ENCODE data around the gene PCNP.
"Not testable (repeated sequence)": the region's sequence is repeated elsewhere in the genome, so short reads cannot be mapped to it uniquely, and the experiment has no call there.

The PCNP gene

DNA sequence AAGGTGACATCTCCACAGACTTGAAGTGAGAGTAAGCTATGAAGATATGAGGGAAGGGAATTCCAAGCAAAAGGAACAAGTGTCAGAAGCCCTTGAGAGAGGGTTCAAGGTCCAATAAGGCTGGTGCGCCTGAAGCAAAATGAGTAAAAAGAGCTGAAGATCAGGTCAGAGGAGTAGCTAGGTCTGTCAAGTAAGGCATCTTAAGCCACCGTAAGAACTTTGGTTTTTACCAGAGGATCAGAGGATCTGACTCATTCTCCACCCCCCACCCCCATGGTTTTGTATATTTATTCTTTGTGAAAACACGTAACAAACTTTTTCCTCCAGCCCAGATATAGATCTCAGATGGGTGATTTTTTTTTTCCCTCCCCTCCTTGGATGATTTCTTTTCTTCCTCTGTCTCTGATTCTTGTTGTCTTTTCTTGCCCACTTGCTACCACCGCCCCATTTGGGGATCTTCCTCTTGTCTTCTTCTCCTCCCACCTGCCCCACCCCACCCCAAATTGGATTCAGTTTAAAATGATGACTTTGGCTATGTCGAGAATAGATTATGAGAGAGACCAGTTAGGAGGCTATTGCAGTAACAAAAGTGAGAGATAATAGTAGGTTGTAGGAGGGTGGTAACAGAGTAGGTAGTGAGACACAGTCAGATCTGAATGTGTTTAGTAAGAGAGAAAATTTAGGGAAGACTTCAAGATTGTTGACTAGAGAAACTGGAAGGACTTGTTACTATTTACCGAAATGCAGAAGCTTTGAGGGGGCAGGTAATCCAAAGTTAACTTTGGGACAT lies 6.3 kb upstream of the PCNP start:
- DNase-seq: no peak

DNA sequence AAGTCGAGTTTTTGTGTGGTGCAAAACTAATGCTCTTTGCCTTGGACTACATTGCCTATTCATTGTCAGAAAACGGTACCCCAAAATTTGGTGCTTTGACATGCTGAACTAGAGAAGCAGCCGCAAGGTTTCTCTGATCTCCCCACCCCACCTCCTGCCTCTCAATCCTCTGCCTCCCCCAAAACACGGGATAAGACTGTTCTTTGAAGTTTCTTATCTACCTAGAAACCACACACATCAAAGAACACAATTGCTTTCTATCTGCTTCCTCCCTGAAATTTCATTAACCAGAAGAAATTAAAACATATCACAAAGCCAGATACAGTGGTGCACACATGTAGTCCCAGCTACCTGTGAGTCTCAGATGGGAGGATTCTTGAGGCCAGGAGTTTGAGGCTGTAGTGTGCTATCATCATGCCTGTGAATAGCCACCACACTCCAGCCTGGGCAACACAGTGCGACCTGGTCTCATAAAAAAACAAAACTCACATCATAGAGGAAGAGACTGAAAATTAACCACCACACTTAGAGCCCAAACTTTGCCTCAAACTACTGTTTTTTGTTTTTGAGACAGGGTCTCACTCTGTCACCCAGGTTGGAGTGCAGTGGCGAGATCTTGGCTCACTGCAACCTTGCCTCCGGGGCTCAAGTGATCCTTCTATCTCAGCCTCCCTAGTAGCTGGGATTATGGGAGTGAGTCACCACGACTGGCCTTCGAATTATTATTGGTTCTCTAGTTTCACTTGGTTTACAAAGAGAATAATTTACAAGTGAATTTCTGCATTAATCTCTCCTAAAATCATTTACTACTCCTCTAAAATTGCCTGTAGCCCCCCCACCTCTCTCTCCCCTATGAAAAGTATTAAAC lies 2.7 kb upstream of the PCNP start:
- DNase-seq: no peak

DNA sequence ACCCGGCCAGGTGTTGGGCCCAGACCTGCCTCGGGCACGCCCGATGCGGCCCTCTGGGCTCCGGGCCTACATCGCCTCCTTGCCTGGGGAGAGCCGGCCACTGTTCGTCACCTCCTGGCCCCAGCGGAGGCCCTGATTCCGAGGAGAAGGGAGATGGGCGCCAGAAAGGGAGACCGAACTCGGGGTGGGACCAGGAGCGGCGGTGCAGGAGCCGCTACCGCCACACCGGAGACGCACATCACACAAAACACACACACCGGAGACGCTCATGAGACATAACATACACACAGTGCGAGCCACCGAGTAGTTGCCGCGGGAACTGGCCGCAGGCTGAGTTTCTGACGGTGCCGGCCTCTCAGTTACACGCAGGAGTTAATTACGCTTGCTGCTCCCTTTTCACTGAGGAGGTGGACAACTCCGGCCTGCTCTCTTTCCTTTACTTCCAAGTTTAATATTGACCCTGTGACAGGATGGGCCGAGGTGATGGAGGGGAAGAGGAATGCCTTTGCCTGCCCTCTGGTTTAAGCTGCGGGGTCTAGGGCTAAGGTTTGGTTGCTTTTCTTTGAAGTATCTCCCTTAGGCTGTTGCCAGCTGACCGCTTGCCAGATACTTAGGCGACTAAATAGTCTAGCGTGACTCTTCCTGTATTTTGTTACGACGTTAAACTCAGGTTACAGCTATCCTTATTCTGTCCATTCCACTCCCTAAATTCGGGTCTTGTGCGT lies 570 bp downstream of the PCNP start:
- no peak for DNase-seq

DNA sequence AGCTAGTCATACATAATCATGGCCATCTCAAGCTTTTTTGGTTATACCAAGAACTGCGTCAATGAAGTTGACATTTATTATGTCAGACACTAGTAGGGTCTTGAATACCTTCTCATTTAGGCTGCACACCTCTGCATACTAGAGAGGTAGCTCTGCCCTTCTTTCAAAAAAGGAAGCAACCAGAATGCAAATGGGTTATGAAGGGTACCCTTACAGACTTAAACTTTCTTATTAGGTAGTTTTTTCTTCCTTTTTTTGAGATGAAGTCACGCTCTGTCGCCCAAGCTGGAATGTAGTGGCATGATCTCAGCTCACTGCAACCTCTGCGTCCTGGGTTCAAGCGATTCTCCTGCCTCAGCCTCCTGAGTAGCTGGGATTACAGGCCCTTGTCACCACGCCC lies 3.3 kb downstream of the PCNP start:
- no peak for DNase-seq

DNA sequence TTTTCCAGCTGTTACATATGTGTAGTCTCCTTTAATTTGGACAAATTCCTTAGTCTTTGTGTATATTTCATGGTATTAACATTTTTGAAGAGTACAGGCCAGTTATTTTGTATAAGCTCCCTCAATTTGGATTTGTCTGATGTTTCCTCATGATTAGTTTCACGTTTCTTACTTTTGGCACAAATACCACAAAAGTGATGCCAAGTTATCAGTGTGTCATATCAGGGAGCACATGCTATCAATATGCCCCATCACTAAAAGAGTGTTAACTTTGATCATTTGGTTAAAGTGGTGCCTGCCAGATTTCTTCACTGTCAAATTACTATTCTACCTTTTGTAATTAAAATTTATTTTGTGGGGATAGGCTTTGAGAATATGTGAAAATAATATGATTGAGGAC lies 14.6 kb downstream of the PCNP start:
- no peak for DNase-seq

DNA sequence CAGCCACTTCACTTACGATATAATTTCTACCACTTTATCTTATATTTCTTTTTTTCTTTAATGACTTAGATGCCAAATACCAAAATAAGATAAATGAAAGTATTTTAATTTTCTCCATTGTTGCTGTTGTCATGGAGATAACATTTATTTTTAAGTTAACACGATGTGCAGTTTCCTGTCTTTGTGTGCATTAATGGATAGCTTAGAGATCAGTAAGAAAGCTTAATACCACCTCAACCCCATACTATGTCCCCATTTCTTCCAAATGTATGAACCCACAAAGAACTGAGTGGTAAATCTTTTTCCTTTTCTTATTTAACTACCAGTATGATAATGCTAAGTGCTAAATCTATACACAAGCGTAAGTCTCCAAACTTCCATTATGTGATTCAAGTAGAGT lies 17.1 kb downstream of the PCNP start:
- no peak for DNase-seq

DNA sequence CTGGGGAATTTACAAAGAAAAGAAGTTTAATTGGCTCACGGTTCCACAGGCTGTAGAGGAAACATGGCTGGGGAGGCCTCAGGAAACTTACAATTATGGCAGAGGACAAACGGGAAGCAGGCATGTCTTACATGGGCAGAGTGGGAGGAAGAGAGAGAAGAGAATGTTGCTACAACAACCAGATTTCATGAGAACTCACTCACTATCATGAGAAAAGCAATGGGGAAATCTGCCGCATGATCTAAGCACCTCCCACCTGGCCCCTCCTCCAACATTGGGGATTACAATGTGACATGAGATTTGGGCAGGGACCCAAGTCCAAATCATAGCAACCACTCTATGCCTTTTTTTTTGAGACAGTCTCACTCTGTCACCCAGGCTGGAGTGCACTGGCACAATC lies 28.8 kb downstream of the PCNP start:
- DNase-seq: no peak

DNA sequence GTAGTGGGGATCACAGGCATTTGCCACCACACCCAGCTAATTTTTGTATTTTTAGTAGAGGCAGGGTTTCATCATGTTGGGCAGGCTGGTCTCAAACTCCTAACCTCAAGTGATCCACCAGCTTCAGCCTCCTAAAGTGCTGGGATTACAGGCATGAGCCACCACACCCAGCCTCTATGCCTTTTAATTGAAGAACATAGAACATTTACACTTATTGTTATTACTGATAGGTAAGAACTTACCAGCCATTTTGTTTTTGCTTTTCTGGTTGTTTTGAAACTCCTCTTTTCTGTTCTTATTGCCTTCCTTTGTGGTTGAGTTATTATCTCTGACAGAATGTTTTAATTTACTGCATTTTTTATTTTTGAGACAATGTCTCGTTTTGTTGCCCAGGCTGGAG lies 29.2 kb downstream of the PCNP start:
- no peak for DNase-seq

DNA sequence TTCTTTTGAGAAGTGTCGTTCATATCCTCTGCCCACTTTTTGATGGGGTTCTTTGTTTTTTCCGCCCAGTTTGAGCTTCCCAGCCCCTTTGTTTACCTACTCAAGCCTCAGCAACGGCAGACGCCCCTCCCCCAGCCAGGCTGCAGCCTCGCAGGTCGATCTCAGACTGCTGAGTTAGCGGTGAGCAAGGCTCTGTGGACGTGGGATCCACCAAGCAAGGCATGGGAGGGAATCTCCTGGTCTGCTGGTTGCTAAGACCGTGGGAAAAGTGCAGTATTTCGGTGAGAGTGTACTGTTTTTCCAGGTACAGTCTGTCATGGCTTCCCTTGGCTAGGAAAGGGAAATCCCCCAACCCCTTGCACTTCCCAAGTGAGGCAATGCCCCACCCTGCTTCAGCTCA lies 31.4 kb downstream of the PCNP start:
- DNase-seq: not testable (repeated sequence)

DNA sequence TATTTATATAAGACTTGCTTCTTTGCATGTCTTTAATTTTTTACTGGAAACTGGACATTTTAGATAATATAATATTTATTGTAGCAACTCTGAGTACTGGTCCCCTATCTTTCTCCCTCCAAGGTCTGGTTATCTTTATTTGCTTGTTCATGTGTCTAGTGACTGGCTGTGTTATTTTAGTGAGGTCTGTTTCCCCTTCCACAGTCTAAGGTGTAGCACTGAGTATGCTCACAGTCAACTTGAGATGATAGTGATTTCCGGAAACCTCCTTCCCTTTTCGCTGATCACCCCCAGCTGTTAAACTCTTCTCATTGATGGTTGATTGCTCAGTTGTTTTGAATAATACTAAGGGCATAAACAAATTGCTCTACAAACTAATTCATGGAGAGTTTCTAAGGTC lies 37.0 kb downstream of the PCNP start:
- DNase-seq: no peak

DNA sequence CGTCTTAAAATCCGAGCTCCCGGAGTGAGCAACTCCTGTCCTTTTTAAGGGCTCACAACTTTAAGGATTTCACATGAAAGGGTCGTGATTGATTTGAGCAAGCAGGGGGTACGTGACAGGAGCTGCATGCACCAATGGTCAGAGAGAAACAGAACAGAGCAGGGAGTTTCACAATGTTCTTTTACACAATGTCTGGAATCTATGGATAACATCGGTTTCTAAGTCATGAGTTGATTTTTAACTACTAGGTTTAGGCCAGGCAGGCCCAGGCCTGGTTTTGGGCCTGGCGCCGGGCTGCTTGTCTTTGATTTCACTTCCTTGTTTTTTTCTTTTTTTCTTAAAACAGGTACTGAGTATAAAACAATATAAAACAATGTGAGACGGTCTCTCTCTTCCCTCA lies 39.0 kb downstream of the PCNP start:
- not testable (repeated sequence) for DNase-seq

DNA sequence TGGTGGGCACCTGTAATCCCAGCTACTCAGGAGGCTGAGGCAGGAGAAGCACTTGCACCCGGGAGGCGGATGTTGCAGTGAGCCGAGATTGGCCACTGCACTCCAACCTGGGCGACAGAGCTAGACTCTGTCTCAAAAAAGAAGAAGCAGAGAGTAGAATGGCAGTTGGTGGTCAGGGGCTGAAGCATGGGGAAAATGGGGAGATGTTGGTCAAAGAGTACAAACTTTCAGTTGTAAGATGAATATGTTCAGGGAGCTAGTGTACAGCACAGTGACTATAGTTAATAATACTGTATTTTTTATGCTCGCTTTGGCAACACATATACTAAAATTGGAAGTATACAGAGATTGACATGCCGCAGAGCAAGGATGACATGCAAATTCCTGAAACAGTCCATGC lies 41.5 kb downstream of the PCNP start:
- no peak for DNase-seq

DNA sequence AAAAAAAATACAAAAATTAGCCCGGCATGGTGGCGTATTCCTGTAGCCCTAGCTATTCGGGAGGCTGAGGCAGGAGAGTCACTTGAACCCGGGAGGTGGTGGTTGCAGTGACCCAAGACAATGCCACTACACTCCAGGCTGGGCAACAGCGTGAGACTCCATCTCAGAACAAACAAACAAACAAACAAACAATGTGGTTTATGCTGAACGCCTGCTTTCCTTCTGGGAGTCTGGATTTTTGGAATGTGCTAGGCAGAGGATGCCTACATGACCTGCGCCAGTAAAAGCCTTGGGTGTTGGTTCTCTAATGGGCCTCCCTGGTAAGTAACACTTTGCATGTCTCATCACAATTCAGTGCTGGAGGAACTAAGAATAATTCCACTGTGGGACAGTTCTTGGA lies 43.5 kb downstream of the PCNP start:
- DNase-seq: no peak

DNA sequence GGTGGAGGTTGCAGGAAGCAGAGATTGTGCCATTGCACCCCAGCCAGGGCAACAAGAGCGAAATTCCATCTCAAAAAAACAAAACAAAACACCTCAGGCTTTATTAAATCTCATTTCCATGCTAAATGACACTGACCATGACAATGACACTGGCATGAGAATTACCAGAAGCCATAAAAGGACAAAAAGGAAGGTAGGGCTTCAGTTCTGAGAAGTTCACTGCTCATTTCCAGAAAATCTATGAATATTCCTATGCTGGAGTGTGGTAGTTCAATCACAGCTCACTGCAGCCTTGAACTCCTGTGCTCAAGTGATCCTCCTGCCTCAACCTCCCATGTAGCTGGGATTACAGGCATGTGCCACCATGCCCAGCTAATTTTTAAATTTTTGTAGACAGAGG lies 44.7 kb downstream of the PCNP start:
- no peak for DNase-seq

DNA sequence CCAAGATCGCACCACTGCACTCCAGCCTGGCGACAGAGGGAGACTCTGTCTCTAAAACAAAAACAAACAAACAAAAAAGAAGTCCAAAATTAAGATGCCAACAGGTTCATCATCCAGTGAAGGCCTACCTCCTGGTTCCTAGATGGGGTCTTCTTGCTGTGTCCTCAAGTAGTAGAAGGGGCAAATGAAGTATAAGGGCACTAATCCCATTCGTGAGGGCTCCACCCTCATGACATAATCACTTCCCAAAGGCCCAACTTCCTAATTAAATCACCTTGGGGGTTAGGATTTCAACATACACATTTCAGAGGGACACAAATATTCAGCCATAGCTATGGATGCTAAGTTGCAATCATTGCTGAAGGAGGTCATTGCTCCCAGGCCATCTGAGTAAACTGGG lies 45.8 kb downstream of the PCNP start:
- no peak for DNase-seq

DNA sequence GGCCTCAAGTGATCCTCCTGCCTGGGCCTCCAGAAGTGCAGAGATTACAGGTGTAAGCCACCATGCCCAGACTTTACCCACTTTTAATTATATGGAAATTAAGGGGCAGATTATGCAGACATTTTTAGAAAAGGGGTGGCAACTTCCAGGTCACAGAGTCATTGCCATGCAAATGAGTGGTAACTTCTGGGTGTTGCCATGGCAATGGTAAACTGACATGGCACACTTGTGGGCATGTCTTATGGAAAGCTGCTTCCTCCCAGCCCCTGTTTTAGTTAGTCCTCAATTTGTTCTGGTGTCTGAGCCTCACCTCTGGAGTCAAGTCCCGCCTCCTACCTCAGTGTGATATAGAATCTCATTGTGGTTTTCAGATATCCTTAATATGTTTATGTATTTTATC lies 49.7 kb downstream of the PCNP start:
- DNase-seq: no peak

DNA sequence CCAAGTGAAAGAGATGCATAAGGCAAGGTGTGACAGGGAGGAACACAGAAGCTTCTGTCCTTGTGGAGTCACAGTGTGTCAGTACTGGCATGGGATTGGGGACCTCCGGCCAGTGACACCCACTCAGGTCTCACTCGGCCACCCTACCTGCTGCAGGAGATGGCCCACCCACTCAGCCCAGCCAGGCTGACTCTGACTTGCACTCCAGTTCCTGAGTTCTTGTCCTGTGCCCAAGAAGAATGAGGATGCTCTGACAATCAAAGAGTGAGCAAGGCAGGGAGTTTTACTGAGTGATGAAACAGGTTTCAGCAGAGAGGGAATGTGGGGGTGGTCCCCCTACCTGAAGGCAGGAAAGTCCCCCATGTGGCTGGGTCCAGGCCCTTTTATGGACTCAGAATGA lies 50.9 kb downstream of the PCNP start:
- DNase-seq: no peak

DNA sequence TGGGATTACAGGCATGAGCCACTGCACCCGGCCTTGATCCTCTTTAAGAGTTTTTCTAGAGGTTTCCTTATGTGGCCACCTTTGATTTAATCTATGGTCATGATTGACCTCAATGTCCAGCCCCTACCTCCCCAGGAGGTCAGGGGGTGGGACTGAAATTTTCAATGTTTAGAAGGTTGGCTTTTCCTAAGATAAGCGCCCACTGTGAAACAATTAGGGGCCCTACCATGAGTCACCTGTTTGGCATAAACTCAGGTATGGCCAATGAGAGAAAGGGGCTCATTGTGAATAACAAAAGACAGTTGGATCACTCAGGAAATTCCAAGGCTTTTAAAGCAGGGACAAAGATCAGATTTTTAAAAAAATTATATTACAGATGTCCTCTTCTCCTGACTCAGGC lies 51.9 kb downstream of the PCNP start:
- DNase-seq: no peak

DNA sequence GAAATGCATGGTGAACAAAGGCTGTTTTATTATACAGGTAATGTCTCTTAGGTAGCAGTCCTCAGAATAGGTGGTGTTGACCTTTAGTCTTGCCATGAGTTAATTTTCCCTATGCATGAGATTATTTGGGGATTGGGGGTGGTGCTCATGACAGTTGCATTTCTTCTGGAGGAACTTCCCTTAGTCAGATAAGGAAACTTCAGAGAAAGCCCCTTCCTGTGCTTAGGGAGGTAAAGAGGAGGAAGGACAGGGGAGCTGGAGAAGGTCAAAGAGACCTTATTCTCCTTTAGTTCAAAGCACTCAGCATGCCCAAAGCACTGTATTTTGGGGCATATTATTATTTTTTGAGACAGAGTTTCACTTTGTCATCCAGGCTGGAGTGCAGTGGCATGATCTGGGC lies 55.2 kb downstream of the PCNP start:
- no peak for DNase-seq

DNA sequence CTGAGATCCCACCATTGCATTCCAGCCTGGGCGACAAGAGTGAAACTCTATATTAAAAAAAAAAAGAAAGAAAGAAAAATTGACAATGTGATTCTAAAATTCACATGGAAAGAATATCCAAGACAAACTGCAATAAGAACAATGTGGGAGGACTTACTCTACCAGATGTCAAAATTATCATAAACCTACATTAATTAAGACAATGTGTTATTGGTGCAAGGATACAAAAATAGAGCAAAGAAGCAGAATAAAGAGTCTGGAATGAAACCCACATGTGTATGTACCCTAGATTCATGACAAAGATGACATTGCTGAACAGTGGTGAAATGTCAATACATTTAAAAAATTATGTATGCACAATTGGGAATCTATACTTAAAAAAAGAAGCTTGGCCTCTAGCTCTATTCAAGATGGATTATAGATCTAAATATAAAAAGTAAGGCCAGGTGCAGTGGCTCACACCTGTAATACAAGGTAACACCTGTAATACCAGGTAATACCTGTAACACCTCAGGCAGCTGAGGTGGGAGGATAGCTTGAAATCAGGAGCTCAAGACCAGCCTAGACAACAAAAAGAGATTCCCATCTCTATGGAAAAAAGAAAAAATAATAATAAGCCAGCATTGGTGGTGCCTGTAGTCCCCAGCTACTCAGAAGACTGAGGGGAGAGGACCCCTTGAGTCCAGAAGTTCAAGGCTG lies 57.3 kb downstream of the PCNP start:
- no peak for DNase-seq

DNA sequence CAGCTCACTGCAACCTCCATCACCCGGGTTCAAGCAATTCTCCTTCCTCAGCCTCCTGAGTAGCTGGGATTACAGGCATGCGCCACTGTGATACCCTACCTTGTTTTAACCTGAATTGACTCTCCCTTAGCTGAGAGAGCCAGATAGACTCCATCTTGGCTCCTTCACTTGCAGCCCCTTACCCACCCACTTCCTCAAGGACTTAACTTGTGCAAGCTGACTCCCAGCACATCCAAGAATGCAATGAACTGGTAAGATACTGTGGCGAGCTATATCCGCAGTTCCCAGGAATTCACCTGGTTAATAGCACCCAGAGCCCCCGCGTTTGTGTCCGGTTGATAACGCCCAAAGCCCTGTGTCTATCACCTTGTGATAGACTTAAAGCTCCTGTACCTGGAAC lies 58.0 kb downstream of the PCNP start:
- DNase-seq: not testable (repeated sequence)

DNA sequence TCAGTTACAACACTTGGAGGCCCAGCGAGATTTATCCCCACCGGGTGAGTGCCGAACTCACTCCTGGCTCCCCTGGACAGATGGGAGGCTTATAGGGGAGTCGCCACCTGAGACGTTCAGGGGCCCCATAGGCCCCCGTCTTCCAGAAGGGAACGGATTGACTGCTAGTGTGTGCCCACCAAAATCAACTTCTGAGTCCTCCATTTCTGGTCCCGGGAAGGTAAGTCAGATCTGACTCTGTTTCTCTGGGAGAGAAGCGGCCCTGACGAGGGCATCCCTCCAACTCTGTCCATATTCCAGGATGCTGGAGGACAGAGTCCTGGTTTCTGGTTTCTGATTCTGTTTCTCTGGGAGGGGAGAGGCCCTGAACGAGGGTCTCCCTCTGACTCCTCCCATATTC lies 58.6 kb downstream of the PCNP start:
- DNase-seq: no peak

DNA sequence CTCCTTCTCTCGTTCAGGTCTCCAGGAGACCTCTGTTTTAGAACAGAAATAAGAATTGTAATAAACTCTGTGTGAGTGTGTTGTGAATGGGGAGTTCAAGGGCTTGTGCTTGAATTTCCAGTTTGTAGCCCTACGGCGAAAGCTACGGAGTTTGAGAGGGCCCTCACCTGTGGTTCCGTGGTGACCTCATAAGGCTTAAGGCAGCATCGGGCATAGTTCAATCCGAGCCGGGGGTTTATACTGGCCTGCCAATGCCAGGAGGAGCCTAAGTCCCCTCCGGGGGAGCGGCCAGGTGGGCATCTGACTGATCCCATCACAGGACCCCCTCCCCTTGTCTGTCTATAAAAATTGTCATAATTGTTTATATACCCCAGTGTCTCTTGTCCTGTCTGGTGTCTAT lies 59.2 kb downstream of the PCNP start:
- DNase-seq: no peak
